ENCODE measurements around the gene CBARP.
A peak's percentile ranks its signal among the peaks of the same experiment; 100 is the strongest.

CBARP gene

GRCh38 chr19:1228161-1228957 is 9.4 kb downstream of the CBARP start:
- DNase-seq: no peak

DNA sequence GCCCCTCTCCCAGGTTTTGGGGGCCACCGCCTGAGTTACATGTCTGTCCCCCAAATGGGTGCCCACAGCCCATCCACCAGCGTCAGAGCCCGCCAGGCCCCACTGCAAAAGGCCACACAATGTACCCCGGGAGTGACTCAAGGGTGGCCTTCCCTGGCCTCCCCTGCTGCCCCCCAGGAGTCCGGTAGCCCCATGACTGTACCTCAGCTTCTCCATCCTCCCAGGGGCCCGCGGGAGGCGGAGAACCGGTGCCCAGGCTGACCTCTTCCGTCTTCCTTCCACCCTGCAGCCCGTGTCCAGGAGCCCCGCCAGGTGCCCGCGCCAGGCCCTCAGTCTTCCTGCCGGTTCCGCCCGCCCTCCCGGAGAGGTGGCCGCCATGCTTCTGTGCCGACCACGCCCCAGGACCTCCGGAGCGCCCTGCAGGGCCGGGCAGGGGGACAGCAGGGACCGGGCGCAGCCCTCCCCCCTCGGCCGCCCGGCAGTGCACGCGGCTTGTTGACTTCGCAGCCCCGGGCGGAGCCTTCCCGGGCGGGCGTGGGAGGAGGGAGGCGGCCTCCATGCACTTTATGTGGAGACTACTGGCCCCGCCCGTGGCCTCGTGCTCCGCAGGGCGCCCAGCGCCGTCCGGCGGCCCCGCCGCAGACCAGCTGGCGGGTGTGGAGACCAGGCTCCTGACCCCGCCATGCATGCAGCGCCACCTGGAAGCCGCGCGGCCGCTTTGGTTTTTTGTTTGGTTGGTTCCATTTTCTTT is 10.3 kb downstream of the CBARP start:
- no peak for DNase-seq

GRCh38 chr19:1226522-1227303 is 11.1 kb downstream of the CBARP start:
- no peak for DNase-seq

DNA sequence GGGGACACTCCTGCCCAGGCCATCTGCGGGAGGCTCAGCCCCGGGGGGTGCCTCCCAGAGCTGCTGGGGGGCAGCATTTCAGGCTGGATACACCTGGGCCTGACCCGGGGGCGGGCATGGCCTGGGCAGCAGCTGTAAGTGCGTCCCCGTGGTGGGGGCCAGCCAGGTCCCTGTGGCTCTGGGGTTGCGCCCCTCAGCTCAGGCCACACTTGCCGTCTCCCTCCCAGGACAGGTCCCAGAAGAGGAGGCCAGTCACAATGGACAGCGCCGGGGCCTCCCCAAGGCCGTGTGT is 11.6 kb downstream of the CBARP start:
- no peak for DNase-seq

DNA sequence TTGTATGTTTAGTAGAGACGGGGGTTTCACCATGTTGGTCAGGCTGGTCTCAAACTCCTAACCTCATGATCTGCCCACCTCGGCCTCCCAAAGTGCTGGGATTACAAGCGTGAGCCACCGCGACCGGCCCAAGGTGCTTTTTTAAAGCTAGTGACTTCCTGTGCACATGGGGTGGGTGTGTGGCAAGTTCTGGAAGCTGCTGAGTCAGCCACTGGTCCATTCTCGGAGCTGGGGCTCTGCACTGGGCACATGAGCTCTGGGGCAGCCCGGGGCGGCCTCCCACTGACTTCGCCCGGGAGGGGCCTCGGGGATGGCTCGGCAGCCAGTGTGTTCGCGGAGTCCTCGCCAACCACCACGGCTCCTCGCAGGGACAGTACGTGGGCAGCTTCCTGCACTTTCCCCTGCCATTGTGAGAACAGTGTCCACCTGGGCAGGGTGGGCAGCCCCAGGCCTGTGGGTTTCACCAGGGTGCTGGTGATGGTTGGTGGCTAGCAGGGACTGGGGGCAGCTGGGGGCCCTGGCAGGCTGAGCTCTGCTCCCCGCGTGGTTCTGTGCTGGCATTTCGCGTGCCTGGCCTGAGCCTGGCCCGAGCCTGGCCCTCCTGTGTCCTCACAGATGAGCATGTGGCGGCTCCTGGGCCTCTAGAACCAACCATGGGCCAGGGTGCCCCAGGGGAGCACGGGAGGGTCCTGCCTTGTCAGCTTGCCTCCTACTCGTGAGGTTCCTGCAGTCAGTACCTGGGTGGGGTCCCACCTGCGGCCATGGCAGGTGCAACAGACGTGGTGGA is 12.2 kb downstream of the CBARP start:
- peak in 1 of 56 donors; percentile 8 for DNase-seq

GRCh38 chr19:1224847-1225246 is 13.0 kb downstream of the CBARP start:
- no peak for DNase-seq

DNA sequence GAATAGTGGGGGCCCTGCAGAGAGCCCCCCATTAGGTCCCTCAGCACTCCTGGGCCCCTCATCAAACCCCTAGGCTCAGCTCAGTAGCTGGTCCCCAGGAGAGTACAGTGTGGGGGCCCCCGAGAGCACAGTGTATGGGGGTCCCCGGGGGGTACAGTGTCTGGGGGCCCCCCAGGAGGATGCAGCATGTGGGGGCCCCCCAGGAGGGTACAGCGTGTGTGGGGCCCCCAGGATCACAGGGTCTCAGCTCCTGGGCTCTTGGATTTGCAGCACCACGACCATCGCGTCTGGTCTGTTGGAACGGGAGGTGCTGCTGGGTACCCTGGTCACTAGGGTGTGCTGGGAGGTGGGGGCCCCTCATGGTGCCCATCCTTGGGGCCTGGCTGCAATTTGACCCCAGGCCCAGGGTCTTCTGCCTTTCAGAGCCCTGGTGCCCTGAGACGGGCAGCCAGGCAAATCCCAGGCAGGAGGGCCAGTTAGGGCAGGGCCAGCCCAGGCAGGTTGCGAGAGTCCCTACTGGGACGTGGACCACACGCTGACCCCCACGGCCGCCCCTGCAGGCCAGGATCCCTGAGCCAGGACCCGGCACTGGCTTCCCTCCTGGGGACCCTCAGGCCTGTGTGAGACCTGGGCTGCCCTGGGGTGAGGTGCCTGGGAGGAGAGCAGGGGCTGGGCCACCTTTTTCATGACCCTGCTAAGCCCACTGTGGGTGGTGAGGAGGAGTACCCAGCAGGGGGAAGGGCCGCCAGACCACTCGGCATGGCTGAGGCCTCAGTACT is 13.6 kb downstream of the CBARP start:
- DNase-seq: no peak

DNA sequence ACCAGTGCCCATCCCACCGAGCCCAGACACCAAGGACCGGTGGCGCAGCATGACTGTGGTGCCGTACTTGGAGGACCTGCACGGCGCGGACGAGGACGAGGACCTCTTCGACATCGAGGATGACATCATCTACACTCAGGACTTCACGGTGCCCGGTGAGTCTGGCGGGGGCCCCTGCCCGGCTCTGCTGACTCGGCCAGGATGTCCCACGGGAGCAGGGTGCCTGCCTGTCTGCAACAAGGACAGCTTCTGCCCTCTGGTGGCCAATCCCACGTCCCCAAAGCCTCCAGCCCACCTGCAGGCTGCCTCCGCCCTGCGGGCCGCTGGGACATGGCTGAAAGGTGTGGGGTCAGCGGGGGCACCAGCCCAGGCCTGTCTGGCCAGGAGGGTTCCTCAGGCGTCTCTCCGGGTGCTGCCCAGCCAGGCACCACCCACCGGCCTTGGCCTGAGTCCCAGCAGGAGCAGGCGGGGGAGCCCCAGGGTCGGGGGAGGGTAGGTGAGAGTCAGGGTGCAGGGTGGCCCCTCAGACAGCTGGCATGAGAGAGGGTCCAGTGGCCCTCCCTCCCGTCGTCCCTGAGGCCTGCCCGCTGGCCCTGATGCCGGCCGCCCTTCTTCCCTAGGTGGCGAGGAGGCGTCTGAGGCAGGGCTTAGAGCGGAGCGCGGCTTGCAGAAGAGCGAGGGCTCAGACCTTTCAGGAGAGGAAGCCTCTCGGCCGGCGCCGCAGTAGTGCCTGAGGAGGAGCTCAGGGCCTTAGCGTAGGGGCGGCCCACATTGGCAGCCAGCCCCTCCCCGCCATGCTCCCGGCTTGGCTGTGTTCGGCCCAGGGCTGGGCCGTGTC is 14.6 kb downstream of the CBARP start:
- DNase-seq: no peak

DNA sequence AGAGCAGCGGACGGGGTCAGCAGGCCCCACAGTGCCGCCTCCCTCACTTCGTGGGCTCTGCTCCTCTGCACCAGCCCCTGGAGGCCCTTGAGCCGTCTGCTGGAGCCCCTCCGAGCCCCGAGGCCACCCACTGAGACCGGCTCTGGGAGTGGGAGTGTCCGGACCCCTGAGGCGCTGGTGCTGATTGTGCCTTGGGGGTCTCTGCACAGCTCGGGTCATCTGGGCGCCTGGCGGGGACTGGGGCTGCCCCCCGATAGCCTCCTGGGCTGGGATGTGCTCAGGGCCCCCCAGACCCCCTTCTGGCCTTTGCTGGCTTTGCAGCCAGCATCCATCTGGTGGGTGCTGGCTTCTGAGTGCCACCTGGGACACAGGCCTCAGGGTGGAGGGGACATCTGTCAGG is 15.4 kb downstream of the CBARP start:
- no peak for DNase-seq

DNA sequence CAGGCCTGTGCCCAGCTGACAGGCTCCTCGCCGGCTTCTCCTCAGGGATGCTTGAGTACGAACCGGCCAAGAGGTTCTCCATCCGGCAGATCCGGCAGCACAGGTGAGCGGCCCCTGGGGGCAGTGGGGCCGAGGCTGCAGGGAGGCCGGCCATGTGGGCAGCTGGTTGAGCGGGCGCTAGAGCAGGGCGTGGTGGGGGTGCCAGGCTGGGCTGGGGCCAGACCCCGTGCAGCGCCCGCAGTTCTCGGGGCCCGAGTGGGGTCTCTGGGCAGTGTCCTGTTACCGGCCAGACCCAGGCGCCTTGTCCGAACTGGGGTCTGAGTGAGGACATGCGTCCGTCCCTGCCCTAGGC is 15.9 kb downstream of the CBARP start:
- DNase-seq: no peak

DNA sequence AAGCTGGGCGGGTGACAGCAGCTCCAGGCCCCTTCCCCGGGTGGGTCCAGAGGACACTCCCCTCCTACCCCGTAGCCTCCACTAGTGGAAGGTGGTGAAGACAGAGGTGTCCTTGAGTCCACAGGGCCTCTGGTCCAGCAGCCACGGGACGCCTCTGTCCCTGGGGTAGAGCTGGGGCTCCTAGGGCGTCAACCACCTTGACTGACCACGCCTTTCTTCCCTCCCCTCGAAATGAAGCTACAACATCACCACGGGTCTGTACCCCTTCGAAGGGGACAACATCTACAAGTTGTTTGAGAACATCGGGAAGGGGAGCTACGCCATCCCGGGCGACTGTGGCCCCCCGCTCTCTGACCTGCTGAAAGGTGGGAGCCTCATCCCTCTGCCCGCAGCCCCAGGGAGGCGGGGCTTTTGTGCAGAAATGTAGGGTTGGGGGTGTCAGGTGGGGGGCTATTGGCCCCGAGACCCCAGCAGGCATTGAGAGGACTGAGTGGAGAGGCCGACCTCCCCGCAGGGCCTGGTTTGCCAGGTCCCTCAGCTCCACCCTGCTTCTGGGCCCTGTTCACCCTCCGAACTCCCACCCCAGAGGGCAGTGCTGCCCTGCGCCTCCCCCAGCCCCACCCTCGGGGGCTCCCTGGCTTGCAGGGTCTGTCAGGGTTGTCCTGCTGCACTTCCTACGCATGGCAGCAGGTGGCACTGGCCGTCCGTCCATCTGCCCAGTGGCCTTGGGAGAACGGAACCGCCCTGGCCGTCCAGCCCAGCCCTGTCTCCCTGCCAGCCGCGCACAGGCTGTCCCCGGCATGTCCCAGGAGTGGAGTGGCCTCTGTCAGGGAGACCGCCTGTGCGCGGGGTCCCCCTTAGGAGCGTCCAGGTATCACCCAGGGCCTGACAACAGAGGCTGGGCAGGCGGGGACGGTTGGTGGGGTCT is 16.6 kb downstream of the CBARP start:
- peak in 49 of 56 donors; percentile 11 to 79 (median 49) for DNase-seq

GRCh38 chr19:1220477-1220930 is 17.3 kb downstream of the CBARP start:
- DNase-seq: no peak

- no peak for DNase-seq
Measured at GRCh38 chr19:1219786-1220476, 17.9 kb downstream of the CBARP start.

DNA sequence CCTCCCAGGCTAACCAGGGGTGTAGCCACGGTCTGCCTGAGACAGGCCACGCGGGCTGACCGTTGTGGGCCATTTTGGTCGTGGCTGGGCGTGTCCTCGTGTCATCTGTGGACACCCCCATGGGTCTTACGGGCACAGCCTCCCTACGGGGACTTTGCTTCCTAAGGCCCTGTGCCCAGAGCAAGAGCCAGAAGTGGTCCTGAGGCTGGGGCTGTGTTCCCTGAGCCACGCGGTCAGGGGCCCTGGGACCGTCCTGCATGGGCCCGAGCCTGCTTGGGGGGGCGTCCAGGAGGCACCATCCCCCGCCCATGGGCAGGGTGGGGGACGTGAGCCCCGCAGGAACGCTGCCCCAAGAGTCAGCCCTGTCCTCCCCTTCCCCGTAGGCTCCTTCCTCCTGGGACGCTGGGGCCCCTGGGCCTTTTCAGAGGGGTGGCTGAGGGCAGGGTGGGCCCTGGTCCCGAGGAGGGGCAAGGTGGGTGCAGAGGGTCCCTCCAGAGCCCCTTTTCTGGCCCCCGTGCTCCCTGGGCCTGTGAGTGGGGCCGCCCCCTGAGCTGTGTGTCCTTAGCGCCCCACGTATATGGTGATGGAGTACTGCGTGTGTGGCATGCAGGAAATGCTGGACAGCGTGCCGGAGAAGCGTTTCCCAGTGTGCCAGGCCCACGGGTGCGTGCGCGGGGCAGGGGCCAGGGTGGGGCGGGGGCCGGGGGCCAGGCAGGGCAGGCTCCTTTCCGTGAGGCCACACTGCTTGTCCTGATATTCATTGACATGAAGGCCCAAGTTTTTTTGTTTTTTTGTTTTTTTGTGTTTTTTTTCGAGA is 18.8 kb downstream of the CBARP start:
- no peak for DNase-seq

GRCh38 chr19:1217366-1217765 is 20.4 kb downstream of the CBARP start:
- no peak for DNase-seq

GRCh38 chr19:1216756-1217155 is 21.0 kb downstream of the CBARP start:
- no peak for DNase-seq

Measured in nucleus accumbens (tissue), 56 donors.